ENCODE data around the gene WDR82.

Gene WDR82

DNA sequence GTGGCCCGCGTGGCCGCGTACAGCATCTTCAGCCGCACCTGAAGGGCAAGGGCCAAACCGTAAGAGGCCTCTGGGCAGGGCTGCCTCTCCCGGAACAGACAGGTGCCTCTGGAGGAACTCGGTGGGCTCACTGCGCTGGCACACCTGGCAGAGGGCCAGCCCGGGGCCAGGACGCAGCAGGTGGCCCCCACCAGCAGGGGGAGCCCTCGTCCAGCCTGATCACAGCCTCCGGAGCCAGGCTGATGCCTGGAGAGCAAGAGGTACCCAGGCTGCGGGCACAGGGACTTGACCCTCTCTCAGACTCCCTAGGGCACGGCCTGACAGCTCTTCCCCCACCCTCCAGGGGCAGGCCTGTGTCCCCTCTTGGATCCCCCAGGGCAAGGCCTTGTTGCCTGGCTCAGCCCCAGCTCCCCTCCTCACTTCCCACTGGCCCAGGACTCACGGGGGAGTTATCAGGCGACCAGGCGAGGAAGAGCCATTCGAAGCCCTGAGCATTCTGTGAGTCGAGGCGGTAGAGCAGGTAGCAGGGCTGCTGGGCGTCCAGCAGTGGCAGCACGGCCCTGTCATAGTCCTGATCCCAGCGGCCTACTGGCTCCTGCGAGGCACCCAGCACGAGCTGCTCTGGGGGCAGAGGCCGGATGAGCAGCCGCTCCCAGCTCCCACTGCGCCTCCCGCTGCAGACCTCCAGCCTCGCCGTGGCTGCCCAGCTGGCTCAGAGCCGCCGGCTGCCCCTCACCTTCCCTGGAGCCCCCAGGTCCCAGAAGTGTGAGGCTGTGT, 46.8 kb downstream of the WDR82 start:
- Histone ChIP-seq H3K4me2 (ENCODE audit: low read length) (no peak overlapping the region), H3K4me3 (ENCODE audit: low read depth, low read length) (no peak overlapping the region), H3K27me3 (ENCODE audit: control insufficient read depth, insufficient read depth, low read length) (no peaks in the 10 kb centered on the region), H3K4me1 (no peaks in the 10 kb centered on the region), H3K27ac (no peak overlapping the region), H3K79me2 (no peaks in the 10 kb centered on the region), H2AFZ (no peak overlapping the region), H3K9me3 (ENCODE audit: control insufficient read depth, low read length) (no peaks in the 10 kb centered on the region), H3K36me3 (ENCODE audit: control insufficient read depth, insufficient read depth, low read length) (no peaks in the 10 kb centered on the region), H3K9ac (no peak overlapping the region)
- TF ChIP-seq, protein P1, sequence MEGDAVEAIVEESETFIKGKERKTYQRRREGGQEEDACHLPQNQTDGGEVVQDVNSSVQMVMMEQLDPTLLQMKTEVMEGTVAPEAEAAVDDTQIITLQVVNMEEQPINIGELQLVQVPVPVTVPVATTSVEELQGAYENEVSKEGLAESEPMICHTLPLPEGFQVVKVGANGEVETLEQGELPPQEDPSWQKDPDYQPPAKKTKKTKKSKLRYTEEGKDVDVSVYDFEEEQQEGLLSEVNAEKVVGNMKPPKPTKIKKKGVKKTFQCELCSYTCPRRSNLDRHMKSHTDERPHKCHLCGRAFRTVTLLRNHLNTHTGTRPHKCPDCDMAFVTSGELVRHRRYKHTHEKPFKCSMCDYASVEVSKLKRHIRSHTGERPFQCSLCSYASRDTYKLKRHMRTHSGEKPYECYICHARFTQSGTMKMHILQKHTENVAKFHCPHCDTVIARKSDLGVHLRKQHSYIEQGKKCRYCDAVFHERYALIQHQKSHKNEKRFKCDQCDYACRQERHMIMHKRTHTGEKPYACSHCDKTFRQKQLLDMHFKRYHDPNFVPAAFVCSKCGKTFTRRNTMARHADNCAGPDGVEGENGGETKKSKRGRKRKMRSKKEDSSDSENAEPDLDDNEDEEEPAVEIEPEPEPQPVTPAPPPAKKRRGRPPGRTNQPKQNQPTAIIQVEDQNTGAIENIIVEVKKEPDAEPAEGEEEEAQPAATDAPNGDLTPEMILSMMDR (IDR thresholded peaks at IDR 0.05) = peak; percentile 95

DNA sequence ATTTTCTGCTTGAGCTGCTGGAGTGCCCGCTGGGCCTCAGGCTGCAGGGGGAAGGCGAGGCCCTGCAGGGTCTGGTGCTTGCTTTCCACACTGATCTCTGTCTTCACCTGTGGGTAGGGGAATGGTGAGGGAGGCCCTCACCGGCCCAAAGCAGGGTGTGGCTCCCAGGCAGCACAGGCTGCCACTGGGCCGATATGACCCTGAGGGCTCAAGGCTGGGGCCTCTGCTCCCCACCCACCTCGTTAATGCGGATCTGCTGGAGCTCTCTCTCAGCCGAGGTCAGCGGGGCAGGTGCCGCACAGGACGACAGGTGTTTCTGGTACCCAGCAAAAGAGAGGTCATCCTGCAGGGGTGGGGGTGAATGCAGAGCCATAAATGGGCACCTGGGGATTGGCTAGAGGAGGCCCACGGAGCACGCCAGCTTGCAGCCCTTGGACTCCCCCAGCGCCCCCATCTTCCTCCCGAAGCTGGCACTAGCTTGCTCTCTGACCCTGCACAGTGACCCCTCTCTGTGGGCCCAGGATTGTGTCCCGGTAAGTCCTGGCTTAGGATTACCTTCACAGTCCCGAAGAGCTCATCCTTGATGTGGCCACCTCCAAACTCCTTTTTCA, 47.5 kb downstream of the WDR82 start:
- no peak overlapping the region for H3K4me3 ChIP-seq (ENCODE audit: low read depth, low read length)
- H3K27me3 ChIP-seq (ENCODE audit: control insufficient read depth, insufficient read depth, low read length) = no peaks in the 10 kb centered on the region
- TF ChIP-seq, protein P1 (IDR thresholded peaks at IDR 0.05) = no peak
- no peaks in the 10 kb centered on the region for H3K4me1 ChIP-seq
- no peak overlapping the region for H3K4me2 ChIP-seq (ENCODE audit: low read length)
- H3K27ac ChIP-seq = no peak overlapping the region
- H3K9me3 ChIP-seq (ENCODE audit: control insufficient read depth, low read length) = no peaks in the 10 kb centered on the region
- no peak overlapping the region for H2AFZ ChIP-seq
- H3K9ac ChIP-seq = no peak overlapping the region
- no peaks in the 10 kb centered on the region for H3K36me3 ChIP-seq (ENCODE audit: control insufficient read depth, insufficient read depth, low read length)
- no peaks in the 10 kb centered on the region for H3K79me2 ChIP-seq

DNA sequence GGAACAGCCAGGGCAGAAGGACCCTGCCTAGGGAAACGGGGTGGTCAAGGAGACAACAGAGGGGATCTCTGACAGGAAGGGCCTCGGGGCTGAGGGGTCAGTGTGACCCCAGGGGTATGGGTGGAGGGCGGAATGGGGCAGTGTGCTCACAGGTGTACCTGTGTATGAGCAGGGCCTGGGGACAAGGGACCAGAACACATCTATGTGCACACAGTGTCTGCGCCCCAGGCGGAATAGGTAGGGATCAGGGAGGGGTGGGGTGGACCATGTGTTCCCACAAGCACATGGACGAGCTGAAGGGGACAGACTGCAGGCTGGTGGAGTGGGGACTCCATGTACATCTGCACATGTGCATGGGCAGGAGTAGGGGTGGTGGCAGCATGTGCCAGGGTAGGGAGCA, 48.0 kb downstream of the WDR82 start:
- Histone ChIP-seq H3K4me2 (ENCODE audit: low read length) (no peak overlapping the region), H2AFZ (no peak overlapping the region), H3K9ac (no peak overlapping the region), H3K79me2 (no peaks in the 10 kb centered on the region), H3K4me1 (no peaks in the 10 kb centered on the region), H3K27ac (no peak overlapping the region), H3K36me3 (ENCODE audit: control insufficient read depth, insufficient read depth, low read length) (no peaks in the 10 kb centered on the region), H3K4me3 (ENCODE audit: low read depth, low read length) (no peak overlapping the region), H3K9me3 (ENCODE audit: control insufficient read depth, low read length) (no peaks in the 10 kb centered on the region), H3K27me3 (ENCODE audit: control insufficient read depth, insufficient read depth, low read length) (no peaks in the 10 kb centered on the region)
- TF ChIP-seq, protein P1 (IDR thresholded peaks at IDR 0.05) = no peak

DNA sequence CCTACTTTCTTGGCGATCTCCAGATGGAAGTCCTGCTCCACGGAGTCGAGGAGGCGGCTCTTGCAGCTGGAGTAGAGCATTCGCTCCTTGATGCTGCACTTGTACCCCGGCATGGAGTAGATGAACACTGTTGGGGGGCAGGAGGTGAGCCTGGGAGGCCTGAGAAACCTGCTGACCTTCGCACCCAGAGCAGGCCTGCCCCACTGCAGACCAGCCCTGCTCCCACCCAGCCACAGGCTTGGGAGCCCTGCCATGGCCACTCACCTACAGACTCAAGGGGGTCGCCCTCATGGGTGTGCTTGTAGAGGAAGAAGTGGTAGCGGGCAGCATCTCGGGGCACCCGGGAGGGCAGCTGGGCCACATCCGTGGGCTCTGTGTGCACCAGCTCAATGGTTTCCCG, 48.8 kb downstream of the WDR82 start:
- no peak overlapping the region for H3K27ac ChIP-seq
- H3K4me2 ChIP-seq (ENCODE audit: low read length) = no peak overlapping the region
- H3K9me3 ChIP-seq (ENCODE audit: control insufficient read depth, low read length) = no peaks in the 10 kb centered on the region
- no peak overlapping the region for H3K4me3 ChIP-seq (ENCODE audit: low read depth, low read length)
- no peaks in the 10 kb centered on the region for H3K27me3 ChIP-seq (ENCODE audit: control insufficient read depth, insufficient read depth, low read length)
- no peak overlapping the region for H3K9ac ChIP-seq
- no peaks in the 10 kb centered on the region for H3K4me1 ChIP-seq
- TF ChIP-seq, protein P1 (IDR thresholded peaks at IDR 0.05) = no peak
- no peak overlapping the region for H2AFZ ChIP-seq
- no peaks in the 10 kb centered on the region for H3K36me3 ChIP-seq (ENCODE audit: control insufficient read depth, insufficient read depth, low read length)
- H3K79me2 ChIP-seq = no peaks in the 10 kb centered on the region

Measured in parathyroid adenoma (tissue), 2 donors.